Measurements from ENCODE around the gene ZNF407. TPM values are rescaled to one million over a fixed set of nuclear protein-coding genes. Genes with fewer than 3 reads are reported as not detected.

Gene ZNF407
- total RNA-seq, 1 experiment from 2014 or later = 15.9 TPM

DNA sequence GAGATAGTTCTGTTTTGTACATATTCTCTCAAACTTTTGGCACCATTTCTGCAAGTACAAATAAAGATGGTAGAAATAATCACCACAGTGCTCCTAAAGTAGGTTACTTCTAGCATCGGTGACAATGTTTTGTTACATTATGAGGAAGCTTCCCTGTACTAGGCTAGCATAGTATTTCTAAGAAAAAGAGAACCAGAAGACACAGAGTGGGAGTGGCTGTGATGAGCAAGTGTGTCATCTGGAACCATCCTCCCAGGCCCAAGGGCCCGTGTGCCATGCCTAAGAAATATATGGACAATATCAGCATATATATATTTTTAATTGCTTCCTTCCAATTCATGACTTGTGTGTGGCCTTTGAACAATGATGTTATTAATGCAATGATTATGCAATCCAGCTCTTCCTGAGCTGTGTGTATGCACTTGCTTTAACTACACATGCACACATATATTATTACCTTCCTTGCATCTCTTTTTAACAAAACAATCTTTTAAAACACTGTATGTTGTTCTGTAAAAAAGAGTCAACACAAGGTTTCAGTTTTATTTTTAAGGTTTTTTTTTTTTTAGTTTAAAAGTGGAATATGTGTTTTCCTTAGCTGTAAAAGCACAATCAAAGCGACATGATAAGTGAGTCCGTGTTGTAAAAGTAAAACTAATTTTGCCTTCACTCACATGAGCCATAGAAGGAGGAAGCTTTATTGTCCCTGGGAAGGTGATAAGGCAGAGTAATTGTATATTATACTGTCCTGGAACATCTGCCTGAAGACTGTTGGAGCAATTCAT is 303.9 kb downstream of the ZNF407 start:
- no peaks in the 10 kb centered on the region for H3K27me3 ChIP-seq (replicated peaks; ENCODE audit: insufficient read depth, low read depth, low read length, poor library complexity)
- no peak overlapping the region for H3K27ac ChIP-seq (ENCODE audit: low read depth, low read length, poor library complexity, severe bottlenecking)
- peaks cover 18% of the 10 kb centered on the region for H3K4me1 ChIP-seq (ENCODE audit: insufficient read depth, low read length, poor library complexity, severe bottlenecking)
- H3K9me3 ChIP-seq (ENCODE audit: low read depth, low read length, poor library complexity, severe bottlenecking) = no peaks in the 10 kb centered on the region
- H3K36me3 ChIP-seq (ENCODE audit: insufficient read depth, low read length, poor library complexity, severe bottlenecking) = no peaks in the 10 kb centered on the region
- no peak overlapping the region for H3K4me3 ChIP-seq (ENCODE audit: low read depth, low read length, poor library complexity, severe bottlenecking)
- no TSS peak for BruUV-seq (replicated peaks)
- intact Hi-C loops (cut with micrococcal nuclease; ENCODE audit: unreplicated experiment) = no loop called here
- TF ChIP-seq EZH2 (IDR thresholded peaks at IDR 0.05; ENCODE audit: borderline replicate concordance, low read depth, low read length, poor library complexity, severe bottlenecking) = no peak
- TF ChIP-seq, protein P1, sequence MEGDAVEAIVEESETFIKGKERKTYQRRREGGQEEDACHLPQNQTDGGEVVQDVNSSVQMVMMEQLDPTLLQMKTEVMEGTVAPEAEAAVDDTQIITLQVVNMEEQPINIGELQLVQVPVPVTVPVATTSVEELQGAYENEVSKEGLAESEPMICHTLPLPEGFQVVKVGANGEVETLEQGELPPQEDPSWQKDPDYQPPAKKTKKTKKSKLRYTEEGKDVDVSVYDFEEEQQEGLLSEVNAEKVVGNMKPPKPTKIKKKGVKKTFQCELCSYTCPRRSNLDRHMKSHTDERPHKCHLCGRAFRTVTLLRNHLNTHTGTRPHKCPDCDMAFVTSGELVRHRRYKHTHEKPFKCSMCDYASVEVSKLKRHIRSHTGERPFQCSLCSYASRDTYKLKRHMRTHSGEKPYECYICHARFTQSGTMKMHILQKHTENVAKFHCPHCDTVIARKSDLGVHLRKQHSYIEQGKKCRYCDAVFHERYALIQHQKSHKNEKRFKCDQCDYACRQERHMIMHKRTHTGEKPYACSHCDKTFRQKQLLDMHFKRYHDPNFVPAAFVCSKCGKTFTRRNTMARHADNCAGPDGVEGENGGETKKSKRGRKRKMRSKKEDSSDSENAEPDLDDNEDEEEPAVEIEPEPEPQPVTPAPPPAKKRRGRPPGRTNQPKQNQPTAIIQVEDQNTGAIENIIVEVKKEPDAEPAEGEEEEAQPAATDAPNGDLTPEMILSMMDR (conservative IDR thresholded peaks at IDR 0.05; ENCODE audit: low read depth, low read length) = no peak
- CTCF ChIA-PET = no interaction called here
- POLR2A ChIA-PET (ENCODE audit: low non-redundant PET) = no interaction called here
- DNase-seq (ENCODE audit: low spot score) = no peak

DNA sequence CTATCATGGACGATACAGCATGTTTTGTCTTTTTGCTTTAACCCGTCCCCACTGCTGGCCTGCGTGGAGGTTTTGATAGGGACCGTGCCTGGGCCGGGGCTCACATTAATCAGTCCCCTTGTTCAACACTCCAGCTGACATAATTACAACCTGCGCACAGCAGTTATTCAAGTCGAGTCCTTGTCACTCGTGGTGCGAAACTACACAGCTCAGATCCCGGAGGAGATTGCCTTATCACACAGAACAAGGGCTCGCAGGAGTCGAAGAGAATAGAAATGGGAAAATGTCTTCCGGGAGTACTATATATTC is 304.4 kb downstream of the ZNF407 start:
- Histone ChIP-seq H3K27ac (ENCODE audit: low read depth, low read length, poor library complexity, severe bottlenecking) (no peak overlapping the region), H3K4me1 (ENCODE audit: insufficient read depth, low read length, poor library complexity, severe bottlenecking) (peaks cover 18% of the 10 kb centered on the region), H3K4me3 (ENCODE audit: low read depth, low read length, poor library complexity, severe bottlenecking) (no peak overlapping the region), H3K9me3 (ENCODE audit: low read depth, low read length, poor library complexity, severe bottlenecking) (no peaks in the 10 kb centered on the region), H3K27me3 (replicated peaks; ENCODE audit: insufficient read depth, low read depth, low read length, poor library complexity) (no peaks in the 10 kb centered on the region), H3K36me3 (ENCODE audit: insufficient read depth, low read length, poor library complexity, severe bottlenecking) (no peaks in the 10 kb centered on the region)
- ChIA-PET CTCF (no interaction called here), POLR2A (ENCODE audit: low non-redundant PET) (no interaction called here)
- intact Hi-C loops (cut with micrococcal nuclease; ENCODE audit: unreplicated experiment) = no loop called here
- no peak for DNase-seq (ENCODE audit: low spot score)
- no TSS peak for BruUV-seq (replicated peaks)
- TF ChIP-seq, protein P1 (conservative IDR thresholded peaks at IDR 0.05; ENCODE audit: low read depth, low read length) = no peak
- TF ChIP-seq EZH2 (IDR thresholded peaks at IDR 0.05; ENCODE audit: borderline replicate concordance, low read depth, low read length, poor library complexity, severe bottlenecking) = no peak

DNA sequence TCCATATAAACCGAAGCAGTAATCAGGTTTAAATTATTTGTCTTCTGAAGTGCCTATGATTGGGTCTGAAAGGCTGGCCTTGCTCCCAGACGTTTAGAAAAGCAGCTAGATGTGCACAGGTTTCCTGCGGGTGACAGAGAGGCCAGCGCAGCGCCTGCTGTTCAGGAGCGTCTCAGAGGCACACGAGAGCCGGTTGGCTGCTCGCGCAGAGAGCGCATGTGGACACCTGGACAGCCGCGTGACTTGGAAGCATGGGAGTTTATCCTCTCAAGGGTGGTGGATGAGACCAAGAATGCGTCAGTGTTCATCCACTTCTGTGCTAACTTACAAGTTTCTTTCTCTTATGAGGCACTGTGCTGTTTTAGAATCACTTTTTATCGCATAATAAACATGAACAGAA is 307.6 kb downstream of the ZNF407 start:
- no TSS peak for BruUV-seq (replicated peaks)
- intact Hi-C loops (cut with micrococcal nuclease; ENCODE audit: unreplicated experiment) = no loop called here
- POLR2A ChIA-PET (ENCODE audit: low non-redundant PET) = no interaction called here
- no peak overlapping the region for H3K4me3 ChIP-seq (ENCODE audit: low read depth, low read length, poor library complexity, severe bottlenecking)
- H3K36me3 ChIP-seq (ENCODE audit: insufficient read depth, low read length, poor library complexity, severe bottlenecking) = no peaks in the 10 kb centered on the region
- H3K9me3 ChIP-seq (ENCODE audit: low read depth, low read length, poor library complexity, severe bottlenecking) = no peaks in the 10 kb centered on the region
- H3K27me3 ChIP-seq (replicated peaks; ENCODE audit: insufficient read depth, low read depth, low read length, poor library complexity) = no peaks in the 10 kb centered on the region
- TF ChIP-seq, protein P1 (conservative IDR thresholded peaks at IDR 0.05; ENCODE audit: low read depth, low read length) = no peak
- TF ChIP-seq EZH2 (IDR thresholded peaks at IDR 0.05; ENCODE audit: borderline replicate concordance, low read depth, low read length, poor library complexity, severe bottlenecking) = no peak
- no peaks in the 10 kb centered on the region for H3K4me1 ChIP-seq (ENCODE audit: insufficient read depth, low read length, poor library complexity, severe bottlenecking)
- H3K27ac ChIP-seq (ENCODE audit: low read depth, low read length, poor library complexity, severe bottlenecking) = no peak overlapping the region
- CTCF ChIA-PET = no interaction called here
- DNase-seq (ENCODE audit: low spot score) = no peak

Data from A673 (cell line).